ENCODE results near the gene DACH1.

DACH1 gene

GRCh38 chr13:71774863-71775262, 92.1 kb downstream of the DACH1 start:
- DNase-seq (ENCODE audit: low spot score), result no peak

- DNase-seq (ENCODE audit: low spot score), result no peak
Observed at GRCh38 chr13:71773531-71773930, 93.5 kb downstream of the DACH1 start.

GRCh38 chr13:71772361-71772760, 94.6 kb downstream of the DACH1 start:
- DNase-seq (ENCODE audit: low spot score), result no peak

GRCh38 chr13:71771144-71771543, 95.9 kb downstream of the DACH1 start:
- no peak for DNase-seq (ENCODE audit: low spot score)

- no peak for DNase-seq (ENCODE audit: low spot score)
Observed at GRCh38 chr13:71770710-71771109, 96.3 kb downstream of the DACH1 start.

GRCh38 chr13:71768881-71769280, 98.1 kb downstream of the DACH1 start:
- no peak for DNase-seq (ENCODE audit: low spot score)

GRCh38 chr13:71759651-71760511, 107.1 kb downstream of the DACH1 start:
- DNase-seq (ENCODE audit: low spot score), result no peak

GRCh38 chr13:71758828-71759227, 108.2 kb downstream of the DACH1 start:
- no peak for DNase-seq (ENCODE audit: low spot score)

GRCh38 chr13:71754407-71754974, 112.5 kb downstream of the DACH1 start:
- no peak for DNase-seq (ENCODE audit: low spot score)

GRCh38 chr13:71752775-71753513, 114.1 kb downstream of the DACH1 start:
- no peak for DNase-seq (ENCODE audit: low spot score)

GRCh38 chr13:71751073-71751472, 115.9 kb downstream of the DACH1 start:
- no peak for DNase-seq (ENCODE audit: low spot score)

- no peak for DNase-seq (ENCODE audit: low spot score)
Observed at GRCh38 chr13:71730267-71730666, 136.7 kb downstream of the DACH1 start.

GRCh38 chr13:71729441-71729840, 137.6 kb downstream of the DACH1 start:
- no peak for DNase-seq (ENCODE audit: low spot score)

- no peak for DNase-seq (ENCODE audit: low spot score)
Observed at GRCh38 chr13:71727662-71728061, 139.3 kb downstream of the DACH1 start.

GRCh38 chr13:71727042-71727441, 140.0 kb downstream of the DACH1 start:
- no peak for DNase-seq (ENCODE audit: low spot score)

- DNase-seq (ENCODE audit: low spot score), result no peak
Observed at GRCh38 chr13:71722206-71722605, 144.8 kb downstream of the DACH1 start.

- DNase-seq (ENCODE audit: low spot score), result no peak
Observed at GRCh38 chr13:71721104-71721503, 145.9 kb downstream of the DACH1 start.

GRCh38 chr13:71718931-71719330, 148.1 kb downstream of the DACH1 start:
- DNase-seq (ENCODE audit: low spot score), result no peak

GRCh38 chr13:71714802-71715375, 152.1 kb downstream of the DACH1 start:
- no peak for DNase-seq (ENCODE audit: low spot score)

GRCh38 chr13:71712988-71713653, 153.9 kb downstream of the DACH1 start:
- DNase-seq (ENCODE audit: low spot score), result no peak

GRCh38 chr13:71704656-71705055, 162.3 kb downstream of the DACH1 start:
- DNase-seq (ENCODE audit: low spot score), result no peak

GRCh38 chr13:71703138-71703537, 163.9 kb downstream of the DACH1 start:
- DNase-seq (ENCODE audit: low spot score), result no peak
